Trophoblast cell (in vitro differentiated cells and primary cell): ENCODE results near the gene HS2ST1.

ENCODE experiments used
- DNase-seq, 2 donors: peaks; one replicate each; pipeline ENCODE4 v3.0.0-alpha.2; 2016
- H2AFZ ChIP-seq: 2 replicates; pipeline ENCODE4 v1.6.1; 2013; ENCODE audit warnings: low read length, moderate library complexity, mild to moderate bottlenecking; ENCODE audit not compliant: insufficient read depth, poor library complexity
- H2AK5ac ChIP-seq: 2 replicates; pipeline ENCODE4 v1.6.1; 2013; ENCODE audit warnings: mild to moderate bottlenecking, low read length
- H2BK120ac ChIP-seq: 2 replicates; pipeline ENCODE4 v1.6.1; 2013; ENCODE audit warnings: low read length, mild to moderate bottlenecking, moderate library complexity; ENCODE audit not compliant: insufficient read depth, poor library complexity
- H2BK12ac ChIP-seq: 2 replicates; pipeline ENCODE4 v1.6.1; 2013; ENCODE audit warnings: mild to moderate bottlenecking, low read length, moderate library complexity
- H2BK5ac ChIP-seq: 2 replicates; pipeline ENCODE4 v1.6.1; 2013; ENCODE audit warnings: low read length, low read depth, moderate library complexity, mild to moderate bottlenecking; ENCODE audit not compliant: poor library complexity
- H3K14ac ChIP-seq: 2 replicates; pipeline ENCODE4 v1.6.1; 2013; ENCODE audit warnings: mild to moderate bottlenecking, low read length
- H3K18ac ChIP-seq: 2 replicates; pipeline ENCODE4 v1.6.1; 2013; ENCODE audit warnings: mild to moderate bottlenecking, low read length
- H3K23ac ChIP-seq: 2 replicates; pipeline ENCODE4 v1.6.1; 2013; ENCODE audit warnings: low read length
- H3K27ac ChIP-seq: 2 replicates; pipeline ENCODE4 v1.5.1; 2013; ENCODE audit warnings: low read depth, mild to moderate bottlenecking, inconsistent platforms, low read length, moderate library complexity
- H3K27me3 ChIP-seq: 2 replicates; pipeline ENCODE4 v1.6.1; 2013; ENCODE audit warnings: inconsistent platforms, mild to moderate bottlenecking, low read length, moderate library complexity; ENCODE audit not compliant: insufficient read depth
- H3K36me3 ChIP-seq, 2 experiments: 1 replicate in 1 of 2; 2 replicates in 1 of 2; pipeline ENCODE4 v1.6.1; 2013; ENCODE audit warnings: low read length in 2 of 2, mild to moderate bottlenecking in 2 of 2, moderate library complexity in 1 of 2; ENCODE audit not compliant: insufficient read depth in 2 of 2, control insufficient read depth in 1 of 2
- H3K4ac ChIP-seq: 2 replicates; pipeline ENCODE4 v1.6.1; 2013; ENCODE audit warnings: low read depth, mild to moderate bottlenecking, low read length, moderate library complexity
- H3K4me1 ChIP-seq, 2 experiments: 1 replicate in 1 of 2; 2 replicates in 1 of 2; pipeline ENCODE4 v1.6.1; 2013; ENCODE audit warnings: low read length in 2 of 2, mild to moderate bottlenecking in 2 of 2, moderate library complexity in 1 of 2; ENCODE audit not compliant: insufficient read depth in 2 of 2, control insufficient read depth in 1 of 2
- H3K4me2 ChIP-seq: 2 replicates; pipeline ENCODE4 v1.6.1; 2013; ENCODE audit warnings: inconsistent platforms, mild to moderate bottlenecking, low read length, moderate library complexity
- H3K4me3 ChIP-seq: 2 replicates; pipeline ENCODE4 v1.5.1; 2013; ENCODE audit warnings: mild to moderate bottlenecking, low read depth, low read length, inconsistent platforms
- H3K79me1 ChIP-seq: one replicate; pipeline ENCODE4 v1.6.1; 2013; ENCODE audit warnings: low read length
- H3K79me2 ChIP-seq: 2 replicates; pipeline ENCODE4 v1.6.1; 2013; ENCODE audit warnings: low read length, mild to moderate bottlenecking; ENCODE audit not compliant: control insufficient read depth, insufficient read depth, poor library complexity
- H3K9ac ChIP-seq: 2 replicates; pipeline ENCODE4 v1.6.1; 2013; ENCODE audit warnings: mild to moderate bottlenecking, low read length
- H3K9me3 ChIP-seq: 2 replicates; pipeline ENCODE4 v1.6.1; 2013; ENCODE audit warnings: low read depth, mild to moderate bottlenecking, control low read depth, inconsistent platforms, low read length; ENCODE audit not compliant: insufficient read depth
- H4K12ac ChIP-seq: 2 replicates; pipeline ENCODE4 v1.6.1; 2013; ENCODE audit warnings: low read depth, mild to moderate bottlenecking, low read length, moderate library complexity
- H4K8ac ChIP-seq: 2 replicates; pipeline ENCODE4 v1.6.1; 2013; ENCODE audit warnings: low read depth, mild to moderate bottlenecking, low read length, moderate library complexity
- H4K91ac ChIP-seq: one replicate; pipeline ENCODE4 v1.6.1; 2013; ENCODE audit warnings: low read depth, mild to moderate bottlenecking, low read length, moderate library complexity
- WGBS: extraction: QIAGEN DNeasy Blood & Tissue Kit; methylation state at CpG from one replicate; pipeline ENCODE4 v1.1.7; 2013; ENCODE audit warnings: missing lambda C conversion rate; ENCODE audit not compliant: insufficient read length, insufficient coverage; ENCODE audit errors: extremely low coverage; 5-methylcytosine and 5-hydroxymethylcytosine counted together

Gene HS2ST1

DNA sequence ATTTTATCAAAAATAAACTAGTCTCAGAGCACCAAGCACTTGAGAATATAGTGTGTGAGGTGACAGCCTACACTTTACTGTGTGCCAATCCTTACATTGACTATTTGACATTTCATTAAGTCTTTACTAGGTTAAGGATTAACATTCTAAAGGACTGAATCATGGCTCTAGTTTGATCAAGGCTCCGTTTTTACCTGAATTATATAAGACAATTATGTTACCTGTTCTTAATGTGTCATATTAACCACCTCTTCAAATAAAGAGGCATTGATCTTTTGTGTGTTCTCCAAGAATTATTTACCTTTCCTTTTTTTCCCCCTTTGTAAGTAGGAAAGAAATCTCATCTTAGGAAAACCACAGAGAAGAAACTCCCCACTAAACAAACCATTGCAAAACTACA lies 189.7 kb downstream of the HS2ST1 start:
- Histone ChIP-seq H3K36me3 (no peaks in the 10 kb centered on the region), H3K18ac (no peak overlapping the region), H3K79me1 (no peaks in the 10 kb centered on the region), H2BK5ac (no peak overlapping the region), H4K8ac (no peak overlapping the region), H4K12ac (no peak overlapping the region), H3K23ac (no peak overlapping the region), H3K9ac (no peak overlapping the region), H3K27ac (no peak overlapping the region), H3K4me1 (no peaks in the 10 kb centered on the region), H2BK12ac (no peak overlapping the region), H3K79me2 (no peaks in the 10 kb centered on the region), H3K14ac (no peak overlapping the region), H3K4me2 (no peak overlapping the region), H2AK5ac (no peak overlapping the region), H3K27me3 (no peaks in the 10 kb centered on the region), H2BK120ac (no peak overlapping the region), H2AFZ (no peak overlapping the region), H3K4ac (no peak overlapping the region), H3K4me3 (no peak overlapping the region), H4K91ac (no peak overlapping the region), H3K9me3 (no peaks in the 10 kb centered on the region)
- no CpG with 5 or more reads among the region's 1 CpG for WGBS
- DNase-seq: no peak

DNA sequence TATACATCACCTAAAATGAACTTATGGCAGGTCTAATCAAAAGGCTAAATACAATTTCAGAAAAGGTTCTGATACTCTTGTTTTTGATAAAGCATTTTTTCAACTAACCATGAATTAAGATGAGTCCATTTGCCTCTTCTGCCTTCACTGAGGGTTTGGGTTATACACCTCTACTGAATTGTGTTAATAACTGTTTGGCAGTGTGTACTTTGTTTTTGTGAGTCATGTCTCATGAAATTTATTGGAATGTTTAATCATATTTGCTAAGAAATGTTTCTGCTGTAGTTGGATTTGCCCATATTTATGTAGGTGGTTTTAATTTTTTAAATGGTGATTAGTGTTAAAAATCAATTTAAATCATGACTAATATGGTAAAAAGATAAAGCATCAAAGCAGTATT lies 190.5 kb downstream of the HS2ST1 start:
- no peak overlapping the region for H3K4me2 ChIP-seq
- H3K9me3 ChIP-seq: no peaks in the 10 kb centered on the region
- no peaks in the 10 kb centered on the region for H3K79me2 ChIP-seq
- H2AK5ac ChIP-seq: no peak overlapping the region
- H2AFZ ChIP-seq: no peak overlapping the region
- no peak overlapping the region for H3K14ac ChIP-seq
- H3K79me1 ChIP-seq: no peaks in the 10 kb centered on the region
- H2BK5ac ChIP-seq: no peak overlapping the region
- H3K4me1 ChIP-seq: no peaks in the 10 kb centered on the region
- no peak overlapping the region for H3K23ac ChIP-seq
- H3K27me3 ChIP-seq: no peaks in the 10 kb centered on the region
- DNase-seq: no peak
- H3K9ac ChIP-seq: no peak overlapping the region
- H3K4ac ChIP-seq: no peak overlapping the region
- no peak overlapping the region for H2BK120ac ChIP-seq
- no peak overlapping the region for H4K8ac ChIP-seq
- no peak overlapping the region for H3K4me3 ChIP-seq
- H4K12ac ChIP-seq: no peak overlapping the region
- no peak overlapping the region for H4K91ac ChIP-seq
- H3K36me3 ChIP-seq: no peaks in the 10 kb centered on the region
- H2BK12ac ChIP-seq: no peak overlapping the region
- no peak overlapping the region for H3K18ac ChIP-seq
- H3K27ac ChIP-seq: no peak overlapping the region

DNA sequence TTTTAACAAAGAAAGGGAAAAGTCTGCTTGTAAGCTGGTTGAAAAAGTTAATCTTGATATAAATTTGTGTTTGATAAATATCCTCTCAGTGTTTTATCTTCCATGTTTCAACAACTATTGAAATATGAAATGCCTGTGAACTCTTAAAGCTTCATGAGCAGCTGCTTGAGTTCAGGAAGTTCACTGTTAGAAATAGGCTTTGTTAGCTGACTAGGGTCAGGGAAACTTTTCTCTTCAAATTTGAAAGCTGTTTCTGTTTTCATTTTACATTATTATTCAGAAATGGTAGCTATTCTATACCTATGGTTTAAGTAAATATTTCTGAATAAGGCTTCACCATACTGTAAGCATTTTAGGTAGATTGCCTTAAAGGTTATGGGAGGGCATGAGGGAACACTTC lies 191.7 kb downstream of the HS2ST1 start:
- H3K9me3 ChIP-seq: no peaks in the 10 kb centered on the region
- H3K4ac ChIP-seq: no peak overlapping the region
- no peak overlapping the region for H3K9ac ChIP-seq
- no peak overlapping the region for H2AFZ ChIP-seq
- H3K23ac ChIP-seq: no peak overlapping the region
- no peak overlapping the region for H3K18ac ChIP-seq
- H3K27me3 ChIP-seq: no peaks in the 10 kb centered on the region
- no peaks in the 10 kb centered on the region for H3K79me1 ChIP-seq
- no peak overlapping the region for H4K12ac ChIP-seq
- no peak overlapping the region for H2BK120ac ChIP-seq
- no peaks in the 10 kb centered on the region for H3K36me3 ChIP-seq
- H3K79me2 ChIP-seq: no peaks in the 10 kb centered on the region
- no peak overlapping the region for H3K4me3 ChIP-seq
- no peak overlapping the region for H3K27ac ChIP-seq
- DNase-seq: no peak
- H4K8ac ChIP-seq: no peak overlapping the region
- H2BK5ac ChIP-seq: no peak overlapping the region
- no peak overlapping the region for H3K4me2 ChIP-seq
- no peak overlapping the region for H3K14ac ChIP-seq
- no peaks in the 10 kb centered on the region for H3K4me1 ChIP-seq
- H4K91ac ChIP-seq: no peak overlapping the region
- no peak overlapping the region for H2AK5ac ChIP-seq
- no peak overlapping the region for H2BK12ac ChIP-seq

DNA sequence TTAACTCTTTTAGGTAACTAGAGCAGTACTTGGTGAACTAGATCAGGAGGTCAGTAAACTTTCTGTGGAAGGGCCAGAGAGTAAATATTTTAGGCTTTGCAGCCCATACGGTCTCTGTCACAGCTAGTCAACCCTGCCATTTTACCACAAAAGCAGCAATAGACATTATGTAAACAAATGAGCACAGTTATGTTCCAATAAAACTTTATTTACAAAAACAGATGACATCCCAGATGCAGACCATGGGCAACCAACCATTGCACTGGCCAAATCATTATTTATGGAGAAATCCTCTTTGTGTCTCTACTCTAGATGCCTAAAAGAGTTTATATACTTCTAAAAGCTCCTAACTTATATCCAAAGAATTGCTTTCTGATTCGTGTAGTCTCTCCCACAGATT lies 192.4 kb downstream of the HS2ST1 start:
- Histone ChIP-seq H2AK5ac (no peak overlapping the region), H3K4me1 (no peaks in the 10 kb centered on the region), H3K4me3 (no peak overlapping the region), H2BK5ac (no peak overlapping the region), H3K23ac (no peak overlapping the region), H3K27me3 (no peaks in the 10 kb centered on the region), H4K8ac (no peak overlapping the region), H4K12ac (no peak overlapping the region), H3K79me1 (no peaks in the 10 kb centered on the region), H3K4ac (no peak overlapping the region), H2AFZ (no peak overlapping the region), H3K4me2 (no peak overlapping the region), H2BK12ac (no peak overlapping the region), H3K14ac (no peak overlapping the region), H4K91ac (no peak overlapping the region), H3K27ac (no peak overlapping the region), H3K18ac (no peak overlapping the region), H3K9me3 (no peaks in the 10 kb centered on the region), H2BK120ac (no peak overlapping the region), H3K79me2 (no peaks in the 10 kb centered on the region), H3K9ac (no peak overlapping the region), H3K36me3 (no peaks in the 10 kb centered on the region)
- DNase-seq: no peak
- WGBS: no CpG with 5 or more reads among the region's 2 CpGs

DNA sequence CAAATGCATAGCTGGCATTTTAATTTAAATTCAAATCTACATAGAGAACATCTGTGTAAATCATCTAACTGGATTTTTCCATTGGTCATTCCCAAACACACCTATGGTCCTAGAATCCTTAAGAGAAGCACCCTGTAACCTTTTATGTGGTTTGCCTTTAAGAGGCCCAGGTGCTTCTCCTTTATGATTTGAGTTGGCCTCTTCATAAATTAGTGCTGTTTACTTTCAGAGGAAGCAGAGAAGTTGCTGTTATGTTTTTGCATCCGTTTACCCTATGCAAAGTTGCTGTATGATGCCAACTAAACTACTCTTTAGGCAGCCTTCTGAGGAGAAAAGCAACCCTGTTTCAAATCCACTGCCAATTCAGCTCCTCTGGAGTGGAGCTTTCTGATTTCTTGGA lies 193.8 kb downstream of the HS2ST1 start:
- Histone ChIP-seq H4K8ac (no peak overlapping the region), H3K14ac (no peak overlapping the region), H2BK5ac (no peak overlapping the region), H3K4me3 (no peak overlapping the region), H3K79me2 (no peaks in the 10 kb centered on the region), H3K9me3 (no peaks in the 10 kb centered on the region), H3K23ac (no peak overlapping the region), H4K12ac (no peak overlapping the region), H3K36me3 (no peaks in the 10 kb centered on the region), H4K91ac (no peak overlapping the region), H3K27me3 (no peaks in the 10 kb centered on the region), H2BK120ac (no peak overlapping the region), H3K79me1 (no peaks in the 10 kb centered on the region), H3K18ac (no peak overlapping the region), H2AK5ac (no peak overlapping the region), H2AFZ (no peak overlapping the region), H3K9ac (no peak overlapping the region), H3K27ac (no peak overlapping the region), H3K4me1 (no peaks in the 10 kb centered on the region), H3K4me2 (no peak overlapping the region), H2BK12ac (no peak overlapping the region), H3K4ac (no peak overlapping the region)
- no peak for DNase-seq
- no CpG with 5 or more reads among the region's 1 CpG for WGBS
